Measurements from ENCODE around the gene SYT6. TPM values are rescaled to one million over a fixed set of nuclear protein-coding genes. Genes with fewer than 3 reads are reported as not detected.

The SYT6 gene
- total RNA-seq, 2 experiments from 2014 or later = not detected

DNA sequence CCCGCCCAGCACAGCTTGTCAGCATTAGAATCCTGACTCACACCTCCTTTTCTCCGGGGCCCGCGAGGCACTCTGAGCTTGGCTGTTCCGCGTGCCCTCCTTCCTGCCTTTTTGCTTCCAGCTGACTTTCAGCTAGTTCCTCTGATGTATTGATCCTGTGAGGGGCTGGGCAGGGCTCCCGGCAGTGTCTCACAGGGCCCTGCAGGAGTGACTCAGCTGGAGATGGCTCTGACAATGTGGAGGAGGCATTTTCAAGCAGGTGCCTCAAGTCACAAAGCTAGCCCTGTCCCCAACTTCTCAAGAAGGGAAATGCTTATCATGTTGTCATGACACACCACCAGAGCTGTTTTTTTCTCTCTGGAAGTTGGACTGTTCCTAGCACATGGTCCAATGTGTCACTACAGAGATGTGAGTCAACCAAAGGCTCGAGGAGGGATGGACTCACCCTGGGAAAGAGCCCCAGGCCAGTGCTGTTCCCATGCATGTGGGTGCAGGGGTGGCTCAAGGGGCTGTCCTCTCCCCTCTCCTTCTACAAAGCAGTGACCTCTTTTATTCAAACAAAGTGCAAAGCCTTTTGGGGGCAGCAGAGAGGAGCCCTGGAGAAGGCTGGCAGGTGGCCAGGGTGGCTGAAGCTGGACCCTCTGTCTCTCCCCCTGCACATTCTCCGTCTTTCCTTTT lies 30.6 kb downstream of the SYT6 start:
- Mint-ChIP-seq H3K9me3 (no peaks in the 10 kb centered on the region), H3K4me1 (no peaks in the 10 kb centered on the region), H3K27me3 (peaks cover 4% of the 10 kb centered on the region), H3K36me3 (ENCODE audit: low read depth) (no peaks in the 10 kb centered on the region), H3K4me3 (no peak overlapping the region), H3K27ac (no peak overlapping the region)
- CTCF ChIA-PET = no interaction called here
- POLR2A ChIA-PET = no interaction called here
- no peak for DNase-seq

DNA sequence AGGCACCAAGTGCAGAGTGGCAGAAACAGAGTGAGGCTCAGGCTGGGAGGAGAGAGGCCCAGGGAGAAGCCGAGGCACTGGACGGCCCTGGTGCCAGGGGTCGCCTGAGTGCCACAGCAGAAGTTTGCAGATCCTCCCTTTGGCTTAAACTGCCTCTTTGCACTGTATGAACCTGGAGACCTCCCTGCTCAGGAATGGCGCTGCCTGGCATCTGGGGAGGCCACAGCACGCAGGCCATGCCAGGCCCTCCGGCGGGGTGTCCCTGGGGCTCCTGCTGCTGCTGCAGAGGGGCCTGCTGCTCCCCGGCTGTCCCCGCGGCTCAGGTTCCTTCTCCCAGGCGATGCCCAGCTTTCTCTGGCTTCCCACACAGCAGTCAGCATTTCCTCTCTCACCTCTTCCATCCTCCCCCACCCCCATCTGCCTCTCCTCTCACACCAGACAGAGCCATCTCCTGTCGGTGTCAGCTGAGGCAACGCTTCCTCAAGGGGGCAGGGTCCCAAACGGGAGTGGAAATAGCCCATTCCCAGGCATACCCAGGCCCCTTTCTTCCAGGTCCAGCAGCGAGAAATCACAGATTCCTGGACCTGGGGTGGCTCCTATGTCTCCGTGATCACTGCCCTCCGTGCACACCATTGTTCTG lies 35.2 kb downstream of the SYT6 start:
- no peak overlapping the region for H3K4me3 Mint-ChIP-seq
- no peaks in the 10 kb centered on the region for H3K36me3 Mint-ChIP-seq (ENCODE audit: low read depth)
- CTCF ChIA-PET = no interaction called here
- peaks cover 6% of the 10 kb centered on the region for H3K4me1 Mint-ChIP-seq
- H3K27ac Mint-ChIP-seq = no peak overlapping the region
- no peak for DNase-seq
- H3K27me3 Mint-ChIP-seq = no peaks in the 10 kb centered on the region
- no peaks in the 10 kb centered on the region for H3K9me3 Mint-ChIP-seq
- POLR2A ChIA-PET = no interaction called here

DNA sequence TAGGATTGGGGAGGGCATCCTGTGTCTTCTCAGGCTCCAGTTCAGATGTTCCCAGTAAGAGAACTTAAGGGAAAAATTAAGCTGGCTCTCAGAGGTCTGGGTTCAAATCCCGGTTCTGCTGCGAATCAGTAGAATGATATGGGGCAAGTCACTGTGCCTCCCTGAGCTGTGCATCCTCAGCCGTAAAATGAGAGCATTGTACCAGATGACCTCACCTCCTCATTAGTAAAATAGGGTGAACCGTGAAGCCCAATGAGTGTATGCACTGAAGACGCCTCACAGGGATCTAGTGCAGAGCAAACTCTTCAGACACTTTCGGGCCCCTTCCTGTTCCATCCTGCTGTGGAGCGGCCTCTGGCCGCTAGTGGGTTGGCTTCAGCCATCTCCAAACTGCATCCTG lies 36.0 kb downstream of the SYT6 start:
- no peak overlapping the region for H3K27ac Mint-ChIP-seq
- no peaks in the 10 kb centered on the region for H3K27me3 Mint-ChIP-seq
- no peak for DNase-seq
- H3K4me1 Mint-ChIP-seq = peaks cover 11% of the 10 kb centered on the region
- ChIA-PET POLR2A (no interaction called here), CTCF (no interaction called here)
- H3K4me3 Mint-ChIP-seq = no peak overlapping the region
- no peaks in the 10 kb centered on the region for H3K9me3 Mint-ChIP-seq
- H3K36me3 Mint-ChIP-seq (ENCODE audit: low read depth) = no peaks in the 10 kb centered on the region

DNA sequence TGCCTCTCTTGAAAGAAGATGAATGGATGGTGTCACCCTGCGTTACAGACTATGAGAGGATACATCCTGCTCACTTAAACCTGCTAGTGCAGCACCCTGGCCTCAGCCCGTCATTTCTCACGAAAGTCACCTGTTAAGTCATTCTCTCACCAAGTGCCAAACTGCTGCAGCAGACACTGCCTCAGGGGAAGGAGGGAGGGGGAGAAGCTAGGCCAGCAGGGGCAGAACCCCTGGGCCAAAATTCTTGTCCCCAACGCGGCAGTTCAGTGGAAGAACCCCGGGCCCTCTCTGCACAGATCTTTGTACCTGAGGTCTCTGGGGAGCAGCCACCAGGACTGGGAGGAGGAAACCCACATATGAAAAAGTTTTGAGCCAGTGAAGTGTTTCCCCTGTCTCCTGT lies 37.6 kb downstream of the SYT6 start:
- Mint-ChIP-seq H3K4me3 (no peak overlapping the region), H3K27me3 (no peaks in the 10 kb centered on the region), H3K4me1 (peaks cover 11% of the 10 kb centered on the region), H3K27ac (no peak overlapping the region), H3K9me3 (no peaks in the 10 kb centered on the region), H3K36me3 (ENCODE audit: low read depth) (no peaks in the 10 kb centered on the region)
- CTCF ChIA-PET = no interaction called here
- POLR2A ChIA-PET = no interaction called here
- DNase-seq = no peak

DNA sequence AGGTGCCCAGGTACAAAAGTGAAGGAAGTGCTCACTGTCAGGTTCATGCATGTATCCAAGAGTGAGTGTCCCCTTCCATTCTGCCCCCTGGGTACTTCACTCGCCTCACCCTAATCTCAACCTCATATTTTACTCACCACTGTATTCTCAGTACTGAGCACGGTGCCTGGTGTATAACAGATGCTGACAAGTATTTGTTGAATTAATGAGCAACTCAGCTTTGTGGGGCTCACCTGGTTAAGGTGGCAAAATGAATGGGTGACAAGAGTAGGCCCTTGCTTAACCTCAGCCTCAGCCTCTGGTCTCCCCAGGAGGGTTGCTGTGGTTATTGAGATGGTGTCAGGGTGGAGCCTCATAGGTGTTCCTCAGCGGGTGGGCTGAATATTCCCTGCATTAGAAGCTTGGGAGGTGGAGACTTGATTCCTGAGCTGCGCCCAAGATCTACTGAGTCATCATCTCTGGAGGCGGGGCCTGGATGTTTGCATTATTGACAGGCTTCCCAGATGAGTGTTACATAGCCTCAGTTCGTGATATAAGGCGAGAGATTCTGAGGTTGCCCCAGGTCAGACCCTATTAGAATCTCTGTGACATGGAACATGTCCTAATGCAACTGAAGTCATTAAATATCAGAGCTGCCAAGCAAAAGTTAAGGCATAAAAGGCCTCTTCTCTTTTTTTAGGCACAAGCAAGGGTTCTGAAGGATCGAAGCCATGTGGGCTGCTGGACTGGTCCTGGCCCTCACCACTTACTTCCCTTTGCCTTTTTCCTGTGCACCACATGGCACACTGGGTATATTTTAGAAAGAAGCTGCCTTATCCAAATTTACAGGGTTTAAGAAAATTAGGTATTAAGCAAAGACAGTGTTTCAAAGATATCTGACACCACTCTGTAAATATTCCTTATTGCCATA lies 39.2 kb downstream of the SYT6 start:
- H3K27me3 Mint-ChIP-seq = no peaks in the 10 kb centered on the region
- H3K27ac Mint-ChIP-seq = no peak overlapping the region
- ChIA-PET CTCF (no interaction called here), POLR2A (no interaction called here)
- H3K4me1 Mint-ChIP-seq = peaks cover 11% of the 10 kb centered on the region
- no peaks in the 10 kb centered on the region for H3K36me3 Mint-ChIP-seq (ENCODE audit: low read depth)
- H3K9me3 Mint-ChIP-seq = no peaks in the 10 kb centered on the region
- H3K4me3 Mint-ChIP-seq = no peak overlapping the region
- DNase-seq = no peak

DNA sequence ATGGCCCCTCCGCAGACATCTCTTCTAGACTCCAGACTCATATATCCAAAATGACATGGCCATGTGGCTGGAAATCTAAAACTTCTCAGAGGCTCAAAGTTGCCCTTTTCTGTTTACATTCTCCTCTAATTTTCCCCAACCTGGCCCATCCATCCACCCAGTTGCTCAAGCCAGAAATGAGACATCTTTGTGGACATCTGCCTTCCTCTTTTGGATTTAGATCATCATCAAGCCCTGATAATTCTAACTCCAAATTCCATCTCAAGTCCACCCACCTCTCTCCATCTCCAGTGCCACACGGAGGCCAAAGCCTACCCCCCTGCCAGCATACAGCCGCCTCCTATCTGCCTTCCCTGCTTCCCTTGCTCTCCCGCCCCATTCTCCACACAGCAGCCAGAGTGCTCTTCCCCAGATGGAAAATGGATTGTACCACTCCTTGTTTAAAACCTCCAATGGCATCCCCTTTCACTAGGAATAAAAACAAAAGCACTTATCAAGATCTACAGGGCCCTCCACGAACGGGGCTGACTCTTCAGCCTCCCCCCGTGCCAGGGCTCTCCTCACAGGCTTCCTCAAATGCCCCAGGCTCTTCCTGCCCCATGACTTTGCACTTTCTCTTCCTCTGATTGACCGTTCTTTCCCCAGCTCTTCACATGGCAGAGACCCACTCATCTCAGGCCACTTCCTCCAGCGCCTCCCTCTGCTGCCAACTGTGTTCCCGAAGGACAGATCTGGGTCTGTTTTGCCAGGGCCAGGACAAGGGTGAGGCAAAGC lies 40.1 kb downstream of the SYT6 start:
- no peaks in the 10 kb centered on the region for H3K27me3 Mint-ChIP-seq
- CTCF ChIA-PET = no interaction called here
- H3K4me3 Mint-ChIP-seq = no peak overlapping the region
- H3K36me3 Mint-ChIP-seq (ENCODE audit: low read depth) = no peaks in the 10 kb centered on the region
- no peaks in the 10 kb centered on the region for H3K9me3 Mint-ChIP-seq
- no peak for DNase-seq
- no peak overlapping the region for H3K27ac Mint-ChIP-seq
- POLR2A ChIA-PET = no interaction called here
- peaks cover 12% of the 10 kb centered on the region for H3K4me1 Mint-ChIP-seq

DNA sequence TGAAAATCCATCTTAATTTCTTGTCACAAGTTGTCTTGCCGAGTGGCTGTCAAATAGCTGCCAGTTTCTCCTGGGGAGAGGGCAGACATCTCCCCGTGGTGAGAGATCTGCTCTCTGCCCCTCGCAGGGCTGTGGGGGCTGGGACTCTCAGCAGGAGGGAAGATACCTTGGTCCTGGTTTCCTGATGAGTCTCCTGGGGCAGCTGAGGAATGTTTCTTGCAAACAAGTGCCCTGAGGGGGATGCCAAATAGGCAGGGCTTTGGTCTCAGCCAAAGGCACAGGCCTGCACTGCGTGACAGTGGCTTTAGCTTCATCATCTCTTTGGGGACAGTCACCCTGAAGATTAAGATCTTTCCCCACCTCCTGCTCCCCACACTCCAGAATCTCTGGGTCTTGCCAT lies 40.9 kb downstream of the SYT6 start:
- ChIA-PET POLR2A (no interaction called here), CTCF (no interaction called here)
- DNase-seq = no peak
- Mint-ChIP-seq H3K27ac (no peak overlapping the region), H3K4me3 (no peak overlapping the region), H3K27me3 (no peaks in the 10 kb centered on the region), H3K4me1 (peaks cover 15% of the 10 kb centered on the region), H3K9me3 (no peaks in the 10 kb centered on the region), H3K36me3 (ENCODE audit: low read depth) (no peaks in the 10 kb centered on the region)

DNA sequence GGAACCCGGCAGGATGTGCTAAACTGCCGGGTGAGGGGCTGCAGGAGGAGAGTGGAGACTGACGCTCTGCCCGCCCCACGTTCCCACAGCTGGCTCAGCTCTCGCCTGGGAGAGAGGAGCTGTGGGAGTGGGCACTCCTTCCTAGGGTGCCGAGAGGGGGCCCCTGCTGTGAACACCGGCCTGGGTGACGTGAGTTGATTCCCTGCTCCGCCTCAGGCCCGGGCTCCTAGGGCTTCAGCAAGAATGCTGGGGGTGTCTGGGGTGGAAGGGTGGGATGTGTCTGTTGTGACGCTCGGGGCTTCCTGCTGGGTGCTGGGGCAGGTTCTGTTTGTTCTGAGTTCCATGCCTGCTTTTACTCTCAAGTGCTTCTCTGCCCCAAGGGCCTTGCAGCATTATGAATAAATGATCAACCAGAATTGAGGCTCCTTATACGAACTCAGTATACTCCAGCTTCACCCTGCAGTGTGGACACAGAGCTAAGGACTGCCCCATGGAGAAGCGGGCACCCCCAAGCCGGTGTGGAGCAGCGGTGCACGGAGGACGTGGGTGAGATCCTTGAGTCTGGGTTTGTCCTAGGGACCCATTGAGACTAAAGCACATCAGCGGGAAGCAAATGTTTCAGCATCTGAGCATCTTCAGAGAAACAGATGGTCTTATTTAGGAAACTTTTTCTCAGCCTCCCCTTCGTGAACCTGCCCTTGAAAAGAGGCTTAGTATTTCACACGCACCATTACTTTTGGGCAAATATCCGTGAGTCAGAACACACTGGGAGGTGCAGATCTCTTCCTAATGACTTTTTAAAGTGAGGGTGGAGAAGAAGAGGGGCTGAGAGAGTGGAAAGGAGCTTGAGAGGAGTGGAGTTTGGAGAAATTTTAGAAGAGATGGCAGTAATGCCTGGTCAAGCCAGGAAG lies 41.7 kb downstream of the SYT6 start:
- POLR2A ChIA-PET = no interaction called here
- CTCF ChIA-PET = no interaction called here
- no peaks in the 10 kb centered on the region for H3K27me3 Mint-ChIP-seq
- H3K36me3 Mint-ChIP-seq (ENCODE audit: low read depth) = no peaks in the 10 kb centered on the region
- DNase-seq = no peak
- peaks cover 15% of the 10 kb centered on the region for H3K4me1 Mint-ChIP-seq
- no peak overlapping the region for H3K4me3 Mint-ChIP-seq
- H3K9me3 Mint-ChIP-seq = no peaks in the 10 kb centered on the region
- no peak overlapping the region for H3K27ac Mint-ChIP-seq

DNA sequence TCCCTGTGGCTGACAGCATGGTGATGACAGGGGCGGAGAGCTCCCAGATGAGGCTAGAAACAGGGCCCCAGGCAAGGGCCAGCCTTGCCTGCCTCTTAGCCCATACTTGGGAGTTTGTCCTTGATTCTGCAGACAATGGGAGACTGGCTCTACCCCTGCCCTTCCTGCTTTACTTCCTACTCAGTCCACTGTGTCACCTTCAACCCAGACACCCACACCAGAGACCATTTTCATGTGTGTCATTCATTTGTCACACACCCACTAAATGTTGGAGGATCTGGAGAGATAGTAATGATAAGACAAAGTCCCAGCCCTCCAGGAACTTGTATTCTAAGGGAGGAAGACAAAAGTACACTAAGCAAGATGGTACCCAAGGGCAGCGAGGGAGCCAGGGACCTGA lies 43.7 kb downstream of the SYT6 start:
- ChIA-PET CTCF (no interaction called here), POLR2A (no interaction called here)
- DNase-seq = no peak
- Mint-ChIP-seq H3K4me3 (no peak overlapping the region), H3K27me3 (no peaks in the 10 kb centered on the region), H3K27ac (no peak overlapping the region), H3K4me1 (peaks cover 15% of the 10 kb centered on the region), H3K9me3 (no peaks in the 10 kb centered on the region), H3K36me3 (ENCODE audit: low read depth) (no peaks in the 10 kb centered on the region)

DNA sequence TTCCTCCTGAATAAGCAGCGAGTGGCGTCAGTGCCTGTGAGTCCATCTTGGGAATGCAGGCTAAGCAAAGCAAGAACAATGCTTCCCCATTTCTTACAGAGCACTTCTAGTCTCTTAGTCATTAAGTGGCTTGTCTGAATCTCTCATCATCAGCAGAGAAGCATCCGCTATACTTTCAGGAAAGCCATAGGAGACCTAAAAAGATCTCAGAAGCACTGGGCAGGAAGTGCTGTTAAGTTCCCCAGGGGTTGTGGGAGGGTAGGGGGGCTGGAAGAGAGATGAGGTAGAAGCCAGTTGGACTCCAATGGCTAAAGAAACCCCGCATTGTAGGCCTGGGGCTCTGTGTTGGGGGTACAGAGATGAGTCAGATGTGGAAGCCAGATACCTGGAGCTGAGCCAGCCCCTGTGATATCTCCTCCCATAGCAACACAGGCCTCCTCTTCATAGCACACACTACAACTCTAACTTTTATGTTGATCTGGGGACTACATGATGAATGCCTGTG lies 44.9 kb downstream of the SYT6 start:
- H3K27me3 Mint-ChIP-seq = peaks cover 4% of the 10 kb centered on the region
- DNase-seq = no peak
- H3K9me3 Mint-ChIP-seq = no peaks in the 10 kb centered on the region
- no peak overlapping the region for H3K4me3 Mint-ChIP-seq
- POLR2A ChIA-PET = no interaction called here
- H3K36me3 Mint-ChIP-seq (ENCODE audit: low read depth) = no peaks in the 10 kb centered on the region
- H3K4me1 Mint-ChIP-seq = peaks cover 21% of the 10 kb centered on the region
- no peak overlapping the region for H3K27ac Mint-ChIP-seq
- CTCF ChIA-PET = no interaction called here

DNA sequence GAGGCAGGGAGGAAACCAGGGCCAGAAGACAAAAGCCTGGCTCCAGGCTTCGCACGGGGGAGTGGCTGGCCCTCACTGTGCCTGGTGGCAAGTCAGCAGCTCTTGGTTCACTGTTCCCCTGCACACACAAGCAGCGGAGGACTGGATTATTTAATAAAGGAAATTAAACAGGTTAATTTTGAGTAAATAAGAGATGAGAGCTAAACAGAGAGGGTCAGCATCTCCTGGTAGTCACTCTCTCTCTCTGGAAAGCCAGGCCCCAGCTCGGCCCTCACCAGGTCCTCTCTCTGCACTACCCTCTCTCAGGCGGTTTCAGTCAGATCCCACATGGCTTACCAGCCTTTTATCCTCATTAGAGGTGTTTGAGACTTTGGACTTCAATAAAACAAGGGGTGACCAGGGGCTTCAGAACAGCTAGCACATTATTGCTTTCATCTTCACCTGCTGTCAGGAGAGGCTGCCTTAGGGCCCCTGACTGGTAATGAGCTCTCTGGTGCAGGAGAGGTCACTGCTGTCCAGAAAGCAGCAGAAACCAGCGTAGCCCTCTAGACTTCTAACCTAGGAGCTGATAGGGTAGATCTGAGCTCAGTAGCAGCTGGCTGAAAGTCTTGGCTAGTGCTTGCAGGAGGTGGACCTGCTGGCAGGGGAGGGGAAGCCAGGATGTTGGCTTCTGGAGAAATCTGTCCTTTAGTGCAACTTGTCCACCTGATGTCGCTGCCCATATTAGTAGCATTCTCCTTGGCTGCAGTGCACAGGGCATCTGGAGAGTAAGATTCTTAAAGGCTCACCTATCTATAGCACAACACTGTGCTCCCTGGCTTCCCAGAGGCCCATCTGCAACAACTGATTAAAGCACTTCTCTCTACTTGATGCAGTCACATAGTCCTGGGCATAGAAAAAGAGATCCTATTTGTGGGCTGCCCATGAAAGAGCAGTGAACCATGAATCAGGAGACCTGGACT lies 45.9 kb downstream of the SYT6 start:
- no peaks in the 10 kb centered on the region for H3K36me3 Mint-ChIP-seq (ENCODE audit: low read depth)
- peaks cover 5% of the 10 kb centered on the region for H3K27me3 Mint-ChIP-seq
- POLR2A ChIA-PET = no interaction called here
- DNase-seq = no peak
- no peaks in the 10 kb centered on the region for H3K9me3 Mint-ChIP-seq
- CTCF ChIA-PET = interaction anchor here (0.7 kb wide), 1 partner anchor 52 kb away, joined by 3 read pairs; no protein-coding TSS in a partner anchor
- peaks cover 13% of the 10 kb centered on the region for H3K4me1 Mint-ChIP-seq
- H3K4me3 Mint-ChIP-seq = no peak overlapping the region
- H3K27ac Mint-ChIP-seq = no peak overlapping the region

Measured in activated CD4-positive, alpha-beta memory T cell treated with anti-CD3 and anti-CD28 coated beads, Interleukin-2, amount 10 ng/mL, durations not matched to agents 7 days and 5 days (primary cell).